Measurements from ENCODE around the gene TGM6.

TGM6 gene

GRCh38 chr20:2470423-2471193, 89.9 kb downstream of the TGM6 start, which contains the start of gene SNRPB:
TSS of gene SNRPB (minus strand) at chr20:2470789. CDS start at chr20:2470690, 99 bp downstream.
- peak; percentile 98 for DNase-seq
- Histone ChIP-seq H3K36me3 (peaks cover 48% of the 10 kb centered on the region), H3K27me3 (ENCODE audit: insufficient read depth, low read depth, severe bottlenecking) (no peaks in the 10 kb centered on the region), H3K9me3 (ENCODE audit: severe bottlenecking) (no peaks in the 10 kb centered on the region), H3K4me3 (ENCODE audit: low read depth, low read length) (peak within 1 kb of the TSS; percentile 100), H3K27ac (peak within 1 kb of the TSS; percentile 98)
- TF ChIP-seq CTCF (IDR thresholded peaks at IDR 0.05; ENCODE audit: low read depth, low read length): no peak

DNA sequence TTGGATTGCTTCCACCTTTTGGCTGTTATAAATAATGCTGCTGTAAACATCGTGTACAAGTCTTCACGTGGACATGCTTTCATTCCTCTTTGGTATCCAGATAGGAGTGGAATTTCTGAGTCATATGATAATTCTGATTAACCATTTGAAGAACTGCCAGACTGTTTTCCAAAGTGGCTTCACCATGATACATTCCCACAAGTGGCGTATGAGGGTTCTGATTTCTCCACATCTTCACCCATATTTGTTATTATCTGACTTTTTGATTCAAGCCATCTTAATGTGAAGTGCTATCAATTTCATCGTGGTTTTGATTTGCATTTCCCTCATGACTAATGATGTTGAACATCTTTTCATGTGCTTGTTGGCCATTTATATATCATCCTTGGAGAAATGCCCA, 92.8 kb downstream of the TGM6 start:
- Histone ChIP-seq H3K4me3 (ENCODE audit: low read depth, low read length) (no peak overlapping the region), H3K27ac (no peak overlapping the region), H3K36me3 (peaks cover 19% of the 10 kb centered on the region), H3K9me3 (ENCODE audit: severe bottlenecking) (no peaks in the 10 kb centered on the region), H3K27me3 (ENCODE audit: insufficient read depth, low read depth, severe bottlenecking) (no peaks in the 10 kb centered on the region)
- DNase-seq: no peak
- no peak for TF ChIP-seq CTCF (IDR thresholded peaks at IDR 0.05; ENCODE audit: low read depth, low read length)

DNA sequence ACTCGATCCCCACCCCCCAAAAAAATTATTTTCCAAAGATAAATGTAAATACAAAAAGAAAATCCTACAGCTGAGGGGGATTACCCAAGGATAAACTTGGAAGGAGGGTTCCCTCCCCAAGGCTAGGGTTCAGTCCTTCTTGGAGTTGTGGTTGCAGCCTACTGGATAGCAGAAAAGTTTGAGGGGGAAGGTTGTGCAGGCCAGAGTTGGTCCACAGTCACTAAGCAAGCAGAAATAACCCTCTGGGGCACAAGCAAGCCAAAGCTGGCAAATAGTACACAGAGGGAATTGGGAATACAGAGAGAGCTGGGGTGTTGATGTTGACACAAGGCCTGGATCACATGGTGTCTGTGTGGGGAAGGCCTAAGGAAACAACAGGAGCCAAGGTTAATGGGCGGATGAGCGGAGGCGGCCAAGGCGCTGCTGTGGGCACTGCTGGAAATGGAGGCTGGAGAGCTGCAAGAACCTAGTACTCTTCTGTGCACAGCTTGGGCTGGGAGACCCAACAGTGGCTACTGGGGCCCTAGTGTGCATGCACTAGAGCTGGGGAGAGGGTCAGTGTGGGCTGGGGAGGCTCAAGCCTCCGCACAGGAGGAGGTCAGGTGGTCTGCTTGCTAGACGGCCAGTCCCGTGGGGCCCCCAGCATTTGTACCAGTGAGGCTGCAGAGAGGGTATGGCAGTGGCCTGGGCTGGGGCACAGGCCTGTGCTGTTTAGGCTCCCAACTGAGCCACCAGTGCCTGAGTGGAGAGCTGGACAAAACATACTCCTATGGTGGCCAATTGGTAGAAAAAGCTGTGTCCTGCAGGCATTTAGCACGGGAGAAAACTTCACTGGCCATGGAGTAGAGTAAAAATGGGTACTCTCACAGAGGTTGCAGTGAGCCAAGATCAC, 95.4 kb downstream of the TGM6 start:
- no peak for DNase-seq
- no peak overlapping the region for H3K27ac ChIP-seq
- no peaks in the 10 kb centered on the region for H3K27me3 ChIP-seq (ENCODE audit: insufficient read depth, low read depth, severe bottlenecking)
- no peak for TF ChIP-seq CTCF (IDR thresholded peaks at IDR 0.05; ENCODE audit: low read depth, low read length)
- H3K4me3 ChIP-seq (ENCODE audit: low read depth, low read length): no peak overlapping the region
- no peaks in the 10 kb centered on the region for H3K9me3 ChIP-seq (ENCODE audit: severe bottlenecking)
- H3K36me3 ChIP-seq: no peaks in the 10 kb centered on the region; the same call in 1 of the 2 replicates

- no peak for DNase-seq
- peak; percentile 36; the same call in 1 of the 2 replicates for TF ChIP-seq CTCF (IDR thresholded peaks at IDR 0.05; ENCODE audit: low read depth, low read length)
Measured at GRCh38 chr20:2476742-2477615, 96.3 kb downstream of the TGM6 start.

GRCh38 chr20:2480381-2480780, 99.7 kb downstream of the TGM6 start:
- no peak for TF ChIP-seq CTCF (IDR thresholded peaks at IDR 0.05; ENCODE audit: low read depth, low read length)
- DNase-seq: no peak
- Histone ChIP-seq H3K9me3 (ENCODE audit: severe bottlenecking) (no peaks in the 10 kb centered on the region), H3K27ac (no peak overlapping the region), H3K27me3 (ENCODE audit: insufficient read depth, low read depth, severe bottlenecking) (no peaks in the 10 kb centered on the region), H3K4me3 (ENCODE audit: low read depth, low read length) (no peak overlapping the region), H3K36me3 (peaks cover 17% of the 10 kb centered on the region)

More at GRCh38 chr20:2476742-2477615, 96.3 kb downstream of the TGM6 start:
- peaks cover 3% of the 10 kb centered on the region for H3K36me3 ChIP-seq
- no peaks in the 10 kb centered on the region for H3K27me3 ChIP-seq (ENCODE audit: insufficient read depth, low read depth, severe bottlenecking)
- no peak overlapping the region for H3K4me3 ChIP-seq (ENCODE audit: low read depth, low read length)
- H3K9me3 ChIP-seq (ENCODE audit: severe bottlenecking): no peaks in the 10 kb centered on the region
- H3K27ac ChIP-seq: no peak overlapping the region
